ENCODE results near the gene B4GALT3. TPM values are rescaled to one million over a fixed set of nuclear protein-coding genes. Genes with fewer than 3 reads are reported as not detected.

The B4GALT3 gene
- total and polyA plus RNA-seq, 9 of the 15 experiments (the other 6 are each of a cell fraction or from before 2014, with no cell fraction given): 31.2 to 103 (median 46.1) TPM

GRCh38 chr1:161225534-161226319 is 48.4 kb upstream of the B4GALT3 start, which contains the start of gene TOMM40L (continued):
- TF ChIP-seq SNRNP70 (optimal IDR thresholded peaks at IDR 0.05; ENCODE audit: low read depth, low read length) (no peak), LCOR (CRISPR knock-in tag; IDR thresholded peaks at IDR 0.05) (no peak), MECOM (CRISPR knock-in tag; IDR thresholded peaks at IDR 0.05) (no peak), ZNF282 (CRISPR knock-in tag; IDR thresholded peaks at IDR 0.05) (no peak), C11orf30 (IDR thresholded peaks at IDR 0.05; ENCODE audit: low read depth) (peak; percentile 71), HNRNPLL (IDR thresholded peaks at IDR 0.05; ENCODE audit: low read depth, low read length, poor library complexity, severe bottlenecking) (no peak), ARID4B (CRISPR knock-in tag; IDR thresholded peaks at IDR 0.05) (peak; percentile 63; the same call in 1 of the 2 replicates), ZFX (CRISPR knock-in tag; IDR thresholded peaks at IDR 0.05) (peak; percentile 67), ZFP36 (IDR thresholded peaks at IDR 0.05; ENCODE audit: low read depth, low read length, partially characterized antibody) (no peak), PURB (CRISPR knock-in tag; IDR thresholded peaks at IDR 0.05; ENCODE audit: low read depth) (no peak), CBFA2T3 (IDR thresholded peaks at IDR 0.05) (no peak), RB1 (IDR thresholded peaks at IDR 0.05; ENCODE audit: low read depth) (no peak; the same call in 1 of the 2 replicates), ZNF347 (CRISPR knock-in tag; IDR thresholded peaks at IDR 0.05; ENCODE audit: low read depth) (no peak), MAFF (IDR thresholded peaks at IDR 0.05; ENCODE audit: low read length) (no peak), YY1 (IDR thresholded peaks at IDR 0.05; ENCODE audit: borderline replicate concordance in 1 of 3, control insufficient read depth in 1 of 3, extremely low read depth in 1 of 3, insufficient read depth in 3 of 3, insufficient read length in 1 of 3, insufficient replicate concordance in 2 of 3, low read depth in 1 of 3, low read length in 2 of 3) (peak; percentile 100), NR0B1 (IDR thresholded peaks at IDR 0.05; ENCODE audit: partially characterized antibody) (no peak), HDAC6 (IDR thresholded peaks at IDR 0.05; ENCODE audit: low read depth, low read length) (no peak), KHSRP (IDR thresholded peaks at IDR 0.05) (no peak), ZNF699 (CRISPR knock-in tag; IDR thresholded peaks at IDR 0.05; ENCODE audit: insufficient replicate concordance) (no peak), NR2C2 (CRISPR knock-in tag; IDR thresholded peaks at IDR 0.05) (no peak), NR2C2 (tag; IDR thresholded peaks at IDR 0.05) (peak; percentile 84)
- TF ChIP-seq, protein P1, sequence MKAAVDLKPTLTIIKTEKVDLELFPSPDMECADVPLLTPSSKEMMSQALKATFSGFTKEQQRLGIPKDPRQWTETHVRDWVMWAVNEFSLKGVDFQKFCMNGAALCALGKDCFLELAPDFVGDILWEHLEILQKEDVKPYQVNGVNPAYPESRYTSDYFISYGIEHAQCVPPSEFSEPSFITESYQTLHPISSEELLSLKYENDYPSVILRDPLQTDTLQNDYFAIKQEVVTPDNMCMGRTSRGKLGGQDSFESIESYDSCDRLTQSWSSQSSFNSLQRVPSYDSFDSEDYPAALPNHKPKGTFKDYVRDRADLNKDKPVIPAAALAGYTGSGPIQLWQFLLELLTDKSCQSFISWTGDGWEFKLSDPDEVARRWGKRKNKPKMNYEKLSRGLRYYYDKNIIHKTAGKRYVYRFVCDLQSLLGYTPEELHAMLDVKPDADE (conservative IDR thresholded peaks at IDR 0.05; ENCODE audit: control insufficient read depth, low read depth, low read length): 0 out of 2 replicates have a peak, but pooled peaks have one; percentile 53

All from K562 (cell line).